Spleen (tissue), 11 donors: ENCODE data around the gene GSG1L2. TPM values are rescaled to one million over a fixed set of nuclear protein-coding genes. Genes with fewer than 3 reads are reported as not detected.

Experiments used
- DNase-seq: peaks from one replicate; pipeline ENCODE4 v3.0.0-alpha.2; 2020
- H3K27ac ChIP-seq, 8 donors: fragments of 200-600 bp; sonication (generic) in 7 of 8; 1 replicate in 4 of 8; 2 replicates in 4 of 8; pipeline versions ENCODE4 v1.5.0 to v1.8.0; 2016 to 2021; ENCODE audit warnings: inconsistent platforms in 4 of 8, mild to moderate bottlenecking in 4 of 8, moderate library complexity in 1 of 8
- H3K27me3 ChIP-seq, 7 donors: fragments of 200-600 bp; sonication (generic) in 6 of 7; replicated peaks in 1 of 7; 1 replicate in 4 of 7; 2 replicates in 3 of 7; pipeline versions ENCODE4 v1.5.0 to v1.8.0; 2016 to 2021; ENCODE audit warnings: inconsistent platforms in 3 of 7, mild to moderate bottlenecking in 1 of 7
- H3K36me3 ChIP-seq, 6 donors: fragments of 200-600 bp; sonication (generic) in 5 of 6; 1 replicate in 4 of 6; 2 replicates in 2 of 6; pipeline versions ENCODE4 v1.5.0 to v1.8.0; 2016 to 2021; ENCODE audit warnings: inconsistent platforms in 2 of 6
- H3K4me1 ChIP-seq, 6 donors: fragments of 200-600 bp; sonication (generic) in 5 of 6; 1 replicate in 3 of 6; 2 replicates in 3 of 6; pipeline versions ENCODE4 v1.5.0 to v1.8.0; 2016 to 2021; ENCODE audit warnings: inconsistent platforms in 3 of 6
- H3K4me3 ChIP-seq, 8 donors: fragments of 200-600 bp; sonication (generic) in 7 of 8; 1 replicate in 4 of 8; 2 replicates in 4 of 8; pipeline versions ENCODE4 v1.5.0 to v1.8.0; 2016 to 2021; ENCODE audit warnings: inconsistent platforms in 4 of 8, mild to moderate bottlenecking in 4 of 8, moderate library complexity in 2 of 8
- H3K9me3 ChIP-seq, 8 donors: fragments of 200-600 bp; sonication (generic) in 7 of 8; 1 replicate in 4 of 8; 2 replicates in 4 of 8; pipeline versions ENCODE4 v1.5.0 to v1.8.0; 2016 to 2021; ENCODE audit warnings: inconsistent platforms in 4 of 8
- POLR2A ChIP-seq, 3 donors: fragments of 450-650 bp; IDR thresholded peaks; one replicate each; pipeline ENCODE4 v1.5.1; 2017; ENCODE audit warnings: antibody characterized with exemption in 3 of 3, mild to moderate bottlenecking in 1 of 3
- POLR2AphosphoS5 ChIP-seq, 3 donors: sonication (generic); formaldehyde crosslinking; IDR thresholded peaks; one replicate each; pipeline ENCODE4 v1.5.1; 2017; ENCODE audit warnings: antibody characterized with exemption in 3 of 3
- WGBS, 5 donors: extraction: QIAGEN DNeasy Blood & Tissue Kit in 3 of 5; methylation state at CpG; one replicate each; pipeline versions ENCODE4 v1.1.5 to v1.1.7; 2013 to 2018; 5-methylcytosine and 5-hydroxymethylcytosine counted together
- intact Hi-C: fragments of 100-400 bp; cut with DNase I; formaldehyde crosslinking; loops from one replicate; pipeline ENCODE4 v1.15.0; 2023; ENCODE audit warnings: low total_unique reads
- polyA plus RNA-seq, 3 donors: library from polyadenylated mRNA; stranded (reverse); fragments of 200-250 nt; gene quantifications; one replicate each; pipeline ENCODE4 v1.2.1, GENCODE V29; 2013
- total RNA-seq, 7 donors: library from RNA; depleted of rRNA in 3 of 7; stranded (reverse); fragments of >200 nt in 3 of 7; fragmentation: NEBNext Ultra II Directional in 4 of 7; extraction: Animal tissue kit (Norgen Biotek cat#: 25700) in 4 of 7; gene quantifications; one replicate each; pipeline versions ENCODE4 v1.1.0 to v1.2.1, GENCODE V29; 2016 to 2021
- TF ChIP-seq, protein P1 (sequence below), 11 experiments: fragments of 200-600 bp in 7 of 11; fragments of 450-650 bp in 4 of 11; sonication (generic) in 4 of 11; IDR thresholded peaks in 8 of 11; conservative IDR thresholded peaks in 3 of 11; 1 replicate in 7 of 11; 2 replicates in 4 of 11; pipeline versions ENCODE4 v1.4.0 to v1.8.0; 2016 to 2021; ENCODE audit warnings: antibody characterized with exemption in 11 of 11, inconsistent platforms in 4 of 11, mild to moderate bottlenecking in 1 of 11
- donor health status: healthy with polysubstance abuse.
- donor health status: DM: no; HTN: no; CAD: no; lungs with moderate emphysema.
- donor health status: DM: no; HTN: no; CAD: no.
- donor health status: Bipolar disorder and iron deficiency.
- donor health status: healthy.
- donor health status: DM: no; HTN: no; CAD: no.
- donor health status: DM: yes; HTN: yes; CAD: no.

The GSG1L2 gene
- total and polyA plus RNA-seq, 10 donors, result not detected

GRCh38 chr17:9854255-9854654 lies 32.4 kb upstream of the GSG1L2 start:
- no peak for TF ChIP-seq POLR2A (IDR thresholded peaks at IDR 0.05)
- TF ChIP-seq POLR2AphosphoS5 (IDR thresholded peaks at IDR 0.05), result no peak
- TF ChIP-seq, protein P1, sequence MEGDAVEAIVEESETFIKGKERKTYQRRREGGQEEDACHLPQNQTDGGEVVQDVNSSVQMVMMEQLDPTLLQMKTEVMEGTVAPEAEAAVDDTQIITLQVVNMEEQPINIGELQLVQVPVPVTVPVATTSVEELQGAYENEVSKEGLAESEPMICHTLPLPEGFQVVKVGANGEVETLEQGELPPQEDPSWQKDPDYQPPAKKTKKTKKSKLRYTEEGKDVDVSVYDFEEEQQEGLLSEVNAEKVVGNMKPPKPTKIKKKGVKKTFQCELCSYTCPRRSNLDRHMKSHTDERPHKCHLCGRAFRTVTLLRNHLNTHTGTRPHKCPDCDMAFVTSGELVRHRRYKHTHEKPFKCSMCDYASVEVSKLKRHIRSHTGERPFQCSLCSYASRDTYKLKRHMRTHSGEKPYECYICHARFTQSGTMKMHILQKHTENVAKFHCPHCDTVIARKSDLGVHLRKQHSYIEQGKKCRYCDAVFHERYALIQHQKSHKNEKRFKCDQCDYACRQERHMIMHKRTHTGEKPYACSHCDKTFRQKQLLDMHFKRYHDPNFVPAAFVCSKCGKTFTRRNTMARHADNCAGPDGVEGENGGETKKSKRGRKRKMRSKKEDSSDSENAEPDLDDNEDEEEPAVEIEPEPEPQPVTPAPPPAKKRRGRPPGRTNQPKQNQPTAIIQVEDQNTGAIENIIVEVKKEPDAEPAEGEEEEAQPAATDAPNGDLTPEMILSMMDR (IDR thresholded peaks at IDR 0.05 in 8 of 11, conservative IDR thresholded peaks at IDR 0.05 in 3 of 11), result no peak
- peaks cover 0 to 22% (median 12%) of the 10 kb centered on the region in 8 donors for H3K9me3 ChIP-seq
- H3K27me3 ChIP-seq, result no peaks in the 10 kb centered on the region
- intact Hi-C loops, result no loop called here
- no peak overlapping the region for H3K4me3 ChIP-seq
- no peak for DNase-seq
- no peaks in the 10 kb centered on the region for H3K4me1 ChIP-seq
- no peaks in the 10 kb centered on the region for H3K36me3 ChIP-seq
- no peak overlapping the region for H3K27ac ChIP-seq
- 74 to 85% (median 83%) methylated on average over 5 of the region's 5 CpGs for WGBS, 5 donors

GRCh38 chr17:9850151-9850550 lies 28.3 kb upstream of the GSG1L2 start:
- H3K36me3 ChIP-seq, result no peaks in the 10 kb centered on the region
- no peak overlapping the region for H3K27ac ChIP-seq
- H3K27me3 ChIP-seq, result no peaks in the 10 kb centered on the region
- DNase-seq, result no peak
- no peak overlapping the region for H3K4me3 ChIP-seq
- intact Hi-C loops, result no loop called here
- 83 to 94% (median 88%) methylated on average over 5 of the region's 5 CpGs for WGBS, 5 donors
- H3K9me3 ChIP-seq, result no peaks in the 10 kb centered on the region
- TF ChIP-seq POLR2AphosphoS5 (IDR thresholded peaks at IDR 0.05) (no peak), POLR2A (IDR thresholded peaks at IDR 0.05) (no peak)
- TF ChIP-seq, protein P1 (IDR thresholded peaks at IDR 0.05 in 8 of 11, conservative IDR thresholded peaks at IDR 0.05 in 3 of 11), result no peak
- no peaks in the 10 kb centered on the region for H3K4me1 ChIP-seq

DNA sequence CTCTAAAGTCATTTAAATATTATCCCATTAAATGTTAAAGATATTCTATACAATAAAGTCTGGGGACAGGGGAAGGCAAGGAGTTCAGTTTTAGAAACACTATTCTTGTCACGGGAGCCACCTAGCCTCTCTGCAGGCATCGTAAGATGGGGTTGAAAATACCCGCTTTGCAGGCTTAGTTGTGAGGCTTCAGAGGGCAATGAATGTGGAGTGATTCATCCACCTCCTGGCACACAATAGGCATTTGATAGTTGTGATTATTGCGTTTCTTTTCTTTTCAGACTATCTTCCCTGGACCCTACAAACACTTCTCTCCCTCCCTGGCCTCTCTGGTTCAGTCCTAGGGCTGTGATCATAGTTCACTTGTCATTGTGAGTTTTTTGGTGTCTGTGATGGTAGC lies 23.4 kb upstream of the GSG1L2 start:
- WGBS, 5 donors, result 89 to 94% (median 91%) methylated on average over 4 of the region's 4 CpGs
- no peak for DNase-seq
- no peaks in the 10 kb centered on the region for H3K27me3 ChIP-seq
- no peaks in the 10 kb centered on the region for H3K9me3 ChIP-seq
- TF ChIP-seq POLR2AphosphoS5 (IDR thresholded peaks at IDR 0.05) (no peak), POLR2A (IDR thresholded peaks at IDR 0.05) (no peak)
- TF ChIP-seq, protein P1 (IDR thresholded peaks at IDR 0.05 in 8 of 11, conservative IDR thresholded peaks at IDR 0.05 in 3 of 11), result no peak
- no peaks in the 10 kb centered on the region for H3K4me1 ChIP-seq
- intact Hi-C loops, result no loop called here
- no peak overlapping the region for H3K4me3 ChIP-seq
- no peaks in the 10 kb centered on the region for H3K36me3 ChIP-seq
- no peak overlapping the region for H3K27ac ChIP-seq

DNA sequence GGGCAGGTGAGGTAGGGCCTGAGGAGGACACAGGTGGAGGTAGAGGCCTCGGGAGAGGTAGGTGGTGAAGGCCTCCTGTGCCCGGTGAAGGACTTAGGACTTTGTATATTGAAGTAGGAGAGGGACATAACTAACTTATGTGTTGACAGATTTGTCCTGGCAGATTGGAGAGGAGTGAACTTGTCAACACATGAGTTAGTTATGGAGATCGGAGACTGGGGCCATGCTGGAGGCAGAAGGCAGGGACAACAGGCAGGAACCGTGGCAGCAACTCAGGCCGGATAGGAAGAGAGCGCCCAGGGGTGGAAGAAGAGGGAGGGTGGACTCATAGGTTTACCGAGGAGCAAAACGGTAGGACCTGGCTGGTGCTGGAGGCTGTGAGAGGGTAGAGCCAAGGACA lies 22.3 kb upstream of the GSG1L2 start:
- intact Hi-C loops, result no loop called here

More for the DNA sequence above, 22.3 kb upstream of the GSG1L2 start:
- Histone ChIP-seq H3K9me3 (no peaks in the 10 kb centered on the region), H3K36me3 (no peaks in the 10 kb centered on the region), H3K27me3 (peaks cover 0 to 6% (median 0%) of the 10 kb centered on the region in 7 donors), H3K4me1 (no peaks in the 10 kb centered on the region), H3K4me3 (no peak overlapping the region), H3K27ac (no peak overlapping the region)
- TF ChIP-seq, protein P1 (IDR thresholded peaks at IDR 0.05 in 8 of 11, conservative IDR thresholded peaks at IDR 0.05 in 3 of 11), result no peak
- no peak for TF ChIP-seq POLR2A (IDR thresholded peaks at IDR 0.05)
- no peak for TF ChIP-seq POLR2AphosphoS5 (IDR thresholded peaks at IDR 0.05)
- DNase-seq, result no peak
- WGBS, 5 donors, result 76 to 89% (median 85%) methylated on average over 8 of the region's 8 CpGs
